ENCODE data around the gene PCDHB5. TPM values are rescaled to one million over a fixed set of nuclear protein-coding genes. Genes with fewer than 3 reads are reported as not detected.
A peak's percentile ranks its signal among the peaks of the same experiment; 100 is the strongest.

PCDHB5 gene
- polyA plus RNA-seq, 1 donor (not counting 4 experiments of a cell fraction or from before 2014, with no cell fraction given), result 0.09 TPM

- no peak for DNase-seq (ENCODE audit: low read depth, low spot score)
- TF ChIP-seq CTCF (optimal IDR thresholded peaks at IDR 0.05 in 1 of 3, IDR thresholded peaks at IDR 0.05 in 1 of 3, conservative IDR thresholded peaks at IDR 0.05 in 1 of 3; ENCODE audit: extremely low read depth in 1 of 3, insufficient read depth in 2 of 3, low read length in 3 of 3) (peak in 2 of 3 experiments; percentile 13 to 24), EZH2 (IDR thresholded peaks at IDR 0.05; ENCODE audit: low read length) (no peak)
- H3K4me1 ChIP-seq (ENCODE audit: control insufficient read depth, extremely low read depth, insufficient read depth, low read length), result no peaks in the 10 kb centered on the region
- no peaks in the 10 kb centered on the region for H3K36me3 ChIP-seq (ENCODE audit: control insufficient read depth in 2 of 2, extremely low read depth in 1 of 2, insufficient read depth in 2 of 2, low read length in 2 of 2)
- no peaks in the 10 kb centered on the region for H4K20me1 ChIP-seq (ENCODE audit: control insufficient read depth, extremely low read depth, insufficient read depth, low read length)
- no peak within 1 kb of the TSS for H3K27ac ChIP-seq (ENCODE audit: control insufficient read depth, insufficient read depth, low read length)
- no peaks in the 10 kb centered on the region for H3K9me3 ChIP-seq (ENCODE audit: control insufficient read depth, low read depth, low read length)
- no peak within 1 kb of the TSS for H3K4me3 ChIP-seq (ENCODE audit: control insufficient read depth in 2 of 3, extremely low read depth in 1 of 3, insufficient read depth in 2 of 3, low read depth in 1 of 3, low read length in 3 of 3)
- no peaks in the 10 kb centered on the region for H3K79me2 ChIP-seq (ENCODE audit: control insufficient read depth, insufficient read depth, low read length)
- H3K27me3 ChIP-seq (ENCODE audit: control insufficient read depth, extremely low read depth, insufficient read depth, low read length), result no peaks in the 10 kb centered on the region
- no peak for FAIRE-seq
- H3K9me1 ChIP-seq (ENCODE audit: control insufficient read depth, extremely low read depth, insufficient read depth, low read length), result no peaks in the 10 kb centered on the region
- H2AFZ ChIP-seq (ENCODE audit: control insufficient read depth, low read length), result no peak within 1 kb of the TSS
- no peak within 1 kb of the TSS for H3K4me2 ChIP-seq (ENCODE audit: control insufficient read depth, extremely low read depth, insufficient read depth, low read depth, low read length)
- H3K9ac ChIP-seq (ENCODE audit: control insufficient read depth, extremely low read depth, insufficient read depth, low read length), result no peak within 1 kb of the TSS
- dilution Hi-C loops (cut with MboI; ENCODE audit: extremely low pct_ligation_motif_present, low sequenced_read_pairs), result no loop called here
Observed at GRCh38 chr5:141186897-141187512, 52.0 kb downstream of the PCDHB5 start, which contains the start of gene PCDHB9. PCDHB9 (plus strand) TSS chr5:141187161; CDS start chr5:141187319, 158 bp downstream.

Other genes with a start within 250 kb of the PCDHB5 start
- 0.14 to 0.64 TPM (median 0.45 TPM) in 3 replicates for gene PCDHAC1, start 208.9 kb upstream of the PCDHB5 start, polyA plus RNA-seq
- gene PCDHAC2, start 168.7 kb upstream of the PCDHB5 start, polyA plus RNA-seq, result 1.2 to 2.1 TPM (median 1.9 TPM) in 3 replicates
- gene PCDHB1, start 83.8 kb upstream of the PCDHB5 start, polyA plus RNA-seq, result not detected in 3 replicates
- gene PCDHB2, start 40.6 kb upstream of the PCDHB5 start, polyA plus RNA-seq, result 0.26 to 1.1 TPM (median 0.46 TPM) in 3 replicates
- gene PCDHB3, start 34.7 kb upstream of the PCDHB5 start, polyA plus RNA-seq, result 0.03 to 0.08 TPM (median 0.05 TPM) in 3 replicates
- 0.04 to 0.05 TPM in 2 of 3 replicates, not detected in the other for gene PCDHB4, start 13.4 kb upstream of the PCDHB5 start, polyA plus RNA-seq
- gene PCDHB6, start 14.9 kb downstream of the PCDHB5 start, polyA plus RNA-seq, result 0.03 to 0.08 TPM (median 0.05 TPM) in 3 replicates
- gene PCDHB7, start 37.4 kb downstream of the PCDHB5 start, polyA plus RNA-seq, result not detected in 3 replicates
- gene PCDHB8, start 42.6 kb downstream of the PCDHB5 start, polyA plus RNA-seq, result not detected in 3 replicates
- 0.02 to 0.09 TPM (median 0.07 TPM) in 3 replicates for gene PCDHB16, start 47.2 kb downstream of the PCDHB5 start, polyA plus RNA-seq
- gene PCDHB9, start 52.0 kb downstream of the PCDHB5 start, polyA plus RNA-seq, result 0.01 TPM in 1 of 3 replicates, not detected in the others
- gene PCDHB10, start 57.1 kb downstream of the PCDHB5 start, polyA plus RNA-seq, result 0.04 to 0.07 TPM (median 0.05 TPM) in 3 replicates
- gene PCDHB11, start 64.4 kb downstream of the PCDHB5 start, polyA plus RNA-seq, result not detected in 3 replicates
- gene PCDHB12, start 73.5 kb downstream of the PCDHB5 start, polyA plus RNA-seq, result 0.03 TPM in 1 of 3 replicates, not detected in the others
- 0.07 to 0.13 TPM (median 0.09 TPM) in 3 replicates for gene PCDHB13, start 78.7 kb downstream of the PCDHB5 start, polyA plus RNA-seq
- gene PCDHB14, start 88.1 kb downstream of the PCDHB5 start, polyA plus RNA-seq, result 0.13 to 0.41 TPM (median 0.20 TPM) in 3 replicates
- gene PCDHB15, start 110.2 kb downstream of the PCDHB5 start, polyA plus RNA-seq, result 0.03 to 0.31 TPM (median 0.09 TPM) in 3 replicates
- not detected in 3 replicates for gene SLC25A2, start 168.8 kb downstream of the PCDHB5 start, polyA plus RNA-seq
- 37.5 to 58.9 TPM (median 47.5 TPM) in 3 replicates for gene TAF7, start 185.6 kb downstream of the PCDHB5 start, polyA plus RNA-seq
- gene PCDHGA1, start 195.3 kb downstream of the PCDHB5 start, polyA plus RNA-seq, result 0.08 to 0.17 TPM (median 0.09 TPM) in 3 replicates
- gene PCDHGA2, start 203.6 kb downstream of the PCDHB5 start, polyA plus RNA-seq, result 0.14 to 0.37 TPM (median 0.35 TPM) in 3 replicates
- 0.03 to 0.05 TPM in 2 of 3 replicates, not detected in the other for gene PCDHGA3, start 208.6 kb downstream of the PCDHB5 start, polyA plus RNA-seq
- gene PCDHGB1, start 214.9 kb downstream of the PCDHB5 start, polyA plus RNA-seq, result 0.08 to 0.15 TPM (median 0.09 TPM) in 3 replicates
- gene PCDHGA4, start 219.8 kb downstream of the PCDHB5 start, polyA plus RNA-seq, result 0.05 to 0.15 TPM (median 0.14 TPM) in 3 replicates
- gene PCDHGB2, start 224.8 kb downstream of the PCDHB5 start, polyA plus RNA-seq, result 0.12 to 0.15 TPM (median 0.12 TPM) in 3 replicates
- gene PCDHGA5, start 229.0 kb downstream of the PCDHB5 start, polyA plus RNA-seq, result 0.01 to 0.07 TPM (median 0.06 TPM) in 3 replicates
- gene PCDHGB3, start 235.0 kb downstream of the PCDHB5 start, polyA plus RNA-seq, result 0.17 to 0.28 TPM (median 0.18 TPM) in 3 replicates
- gene PCDHGA6, start 238.7 kb downstream of the PCDHB5 start, polyA plus RNA-seq, result 0.16 to 0.36 TPM (median 0.28 TPM) in 3 replicates
- gene PCDHGA7, start 247.5 kb downstream of the PCDHB5 start, polyA plus RNA-seq, result 0.13 to 0.24 TPM (median 0.14 TPM) in 3 replicates